COLO829 (cell line): ENCODE measurements around the gene RPAP2.
"Not testable (repeated sequence)": the region's sequence is repeated elsewhere in the genome, so short reads cannot be mapped to it uniquely, and the experiment has no call there.

Experiments used
- DNase-seq: peaks from one replicate; pipeline ENCODE4 v3.0.0; 2012; ENCODE audit warnings: low spot score

RPAP2 gene

DNA sequence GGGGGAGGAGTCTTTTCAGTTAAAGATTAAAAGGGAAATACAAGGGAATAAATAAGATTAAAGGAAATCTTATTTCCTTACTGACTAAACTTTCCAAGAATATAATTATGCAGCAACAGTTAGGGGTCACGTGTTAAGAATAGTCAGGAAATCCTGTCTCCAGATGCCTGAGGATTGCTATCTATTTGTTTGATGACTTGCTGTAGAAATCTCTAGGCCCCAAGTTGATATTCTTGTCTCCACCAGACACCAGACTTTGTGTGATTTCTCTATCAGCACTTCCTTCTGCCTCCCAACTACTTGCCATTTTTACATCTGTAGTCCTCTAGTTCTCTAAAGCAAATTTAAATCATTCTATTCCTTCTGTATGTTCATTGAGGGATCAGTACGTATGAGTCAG, 77.5 kb downstream of the RPAP2 start:
- DNase-seq = no peak

DNA sequence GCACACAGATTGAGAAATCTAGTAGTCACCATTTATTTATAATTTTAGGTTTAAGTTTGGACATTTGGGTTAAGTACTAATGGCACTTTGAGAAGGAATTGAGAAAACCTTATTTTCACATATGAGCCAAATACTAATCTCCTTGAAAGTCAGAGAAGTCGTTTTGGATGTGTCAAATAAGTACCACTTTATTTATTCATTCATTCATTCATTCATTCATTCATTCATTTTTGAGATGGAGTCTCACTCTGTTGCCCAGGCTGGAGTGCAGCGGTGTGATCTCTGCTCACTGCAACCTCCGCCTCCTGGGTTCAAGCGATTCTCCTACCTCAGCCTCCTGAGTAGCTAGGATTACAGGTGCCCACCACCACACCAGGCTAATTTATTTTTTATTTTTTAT, 79.1 kb downstream of the RPAP2 start:
- DNase-seq = not testable (repeated sequence)

DNA sequence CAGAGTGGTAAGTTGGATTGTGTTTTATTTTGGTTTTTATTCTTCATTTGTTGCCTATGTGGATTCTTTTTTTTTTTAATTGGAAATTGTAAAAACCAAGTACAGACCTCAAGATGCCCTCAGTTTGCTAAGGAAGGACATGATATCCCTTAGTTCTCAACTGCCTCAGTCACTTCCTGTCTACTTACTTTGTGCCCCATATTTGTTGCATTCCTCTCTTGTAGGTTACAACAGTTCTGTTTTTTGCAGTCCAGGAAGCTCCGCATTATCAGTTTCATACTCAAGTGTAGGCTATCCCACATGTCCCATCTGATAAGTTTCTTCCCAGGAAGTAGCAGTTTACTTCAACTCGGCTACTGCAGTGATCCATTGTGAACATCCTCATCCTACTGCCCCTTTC, 82.0 kb downstream of the RPAP2 start:
- DNase-seq = no peak

DNA sequence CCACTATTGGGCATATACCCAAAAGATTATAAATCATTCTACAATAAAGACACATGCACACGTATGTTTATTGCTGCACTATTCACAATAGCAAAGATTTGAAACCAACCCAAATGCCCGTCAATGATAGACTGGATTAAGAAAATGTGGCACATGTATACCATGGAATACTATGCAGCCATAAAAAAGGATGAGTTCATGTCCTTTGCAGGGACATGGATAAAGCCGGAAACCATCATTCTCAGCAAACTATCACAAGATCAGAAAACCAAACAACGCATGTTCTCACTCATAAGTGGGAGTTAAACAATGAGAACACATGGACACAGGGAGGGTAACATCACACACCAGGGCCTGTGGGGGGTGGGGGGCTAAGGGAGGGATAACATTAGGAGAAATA, 95.1 kb downstream of the RPAP2 start:
- DNase-seq = not testable (repeated sequence)

DNA sequence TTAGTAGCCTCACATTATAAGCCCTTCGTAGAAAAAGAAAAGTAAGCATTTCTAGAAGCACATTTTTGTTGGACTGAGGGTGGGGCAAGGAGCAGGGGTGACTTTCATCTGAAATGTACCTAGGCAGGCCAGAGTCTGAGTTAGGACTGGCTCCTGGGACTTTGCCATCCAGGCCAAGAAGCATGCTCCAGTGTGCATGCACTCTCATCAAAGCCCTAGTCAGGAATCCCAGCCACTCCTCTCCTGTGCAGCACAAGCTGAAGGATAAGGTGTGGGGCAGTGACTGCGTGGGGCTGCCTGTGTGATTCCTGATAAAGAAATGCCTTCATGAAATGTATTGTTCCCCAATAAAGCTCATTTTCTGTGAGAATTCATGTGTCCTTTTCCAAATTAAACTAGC, 99.7 kb downstream of the RPAP2 start:
- no peak for DNase-seq

DNA sequence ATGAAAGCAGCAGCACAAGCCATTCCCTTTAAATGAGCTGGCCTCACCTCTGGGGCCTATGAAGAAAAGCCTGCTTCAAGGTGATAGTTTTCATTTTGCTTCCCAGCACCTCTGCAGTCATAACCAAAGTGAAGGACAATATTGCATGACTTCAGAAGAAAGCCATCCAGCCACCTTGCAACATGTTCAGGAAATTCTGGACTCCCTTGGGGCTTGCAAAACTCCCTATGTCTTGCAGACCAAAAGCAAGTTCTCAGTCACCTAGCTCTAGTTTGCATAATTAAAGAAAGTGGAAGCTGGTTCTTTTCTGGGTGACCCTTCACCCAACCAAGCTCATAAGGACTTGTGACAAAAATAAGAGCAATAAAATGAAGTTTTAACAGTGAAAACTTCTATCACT, 100.2 kb downstream of the RPAP2 start:
- no peak for DNase-seq

DNA sequence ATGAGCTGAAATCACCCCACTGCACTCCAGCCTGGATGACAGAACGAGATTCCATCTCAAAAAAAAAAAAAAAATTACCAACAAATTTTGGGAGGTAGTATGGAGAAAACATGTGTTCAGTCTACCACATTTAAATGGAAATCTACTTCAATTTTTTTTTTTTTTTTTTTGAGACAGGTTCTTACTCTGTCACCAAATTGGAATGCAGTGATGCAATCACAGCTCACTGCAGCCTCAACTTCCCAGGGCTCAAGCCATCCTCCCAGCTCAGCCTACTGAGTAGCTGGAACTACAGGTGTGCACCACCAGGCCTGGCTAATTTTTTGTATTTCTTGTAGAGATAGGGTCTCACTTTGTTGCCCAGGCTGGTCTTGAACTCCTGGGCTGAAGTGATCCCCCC, 105.8 kb downstream of the RPAP2 start:
- no peak for DNase-seq

DNA sequence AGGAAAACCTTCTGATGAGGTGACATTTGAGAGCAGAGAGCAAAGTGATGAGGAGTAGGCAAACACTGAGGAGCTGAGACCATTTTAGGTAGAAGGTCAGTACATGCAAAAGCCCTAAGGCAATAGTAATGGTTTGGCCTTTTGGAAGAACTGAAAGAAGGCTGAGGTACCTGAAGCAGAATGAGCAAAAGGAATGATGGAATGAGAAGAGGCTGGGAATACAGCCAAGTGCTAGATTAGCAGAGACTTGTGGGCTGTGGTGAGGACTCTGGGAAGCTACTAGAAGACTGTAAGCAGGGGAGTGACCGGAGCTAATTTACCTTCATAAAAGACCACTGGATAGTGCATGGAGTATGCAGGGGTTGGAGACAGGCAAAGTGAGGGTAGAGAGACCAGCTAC, 110.0 kb downstream of the RPAP2 start:
- no peak for DNase-seq

DNA sequence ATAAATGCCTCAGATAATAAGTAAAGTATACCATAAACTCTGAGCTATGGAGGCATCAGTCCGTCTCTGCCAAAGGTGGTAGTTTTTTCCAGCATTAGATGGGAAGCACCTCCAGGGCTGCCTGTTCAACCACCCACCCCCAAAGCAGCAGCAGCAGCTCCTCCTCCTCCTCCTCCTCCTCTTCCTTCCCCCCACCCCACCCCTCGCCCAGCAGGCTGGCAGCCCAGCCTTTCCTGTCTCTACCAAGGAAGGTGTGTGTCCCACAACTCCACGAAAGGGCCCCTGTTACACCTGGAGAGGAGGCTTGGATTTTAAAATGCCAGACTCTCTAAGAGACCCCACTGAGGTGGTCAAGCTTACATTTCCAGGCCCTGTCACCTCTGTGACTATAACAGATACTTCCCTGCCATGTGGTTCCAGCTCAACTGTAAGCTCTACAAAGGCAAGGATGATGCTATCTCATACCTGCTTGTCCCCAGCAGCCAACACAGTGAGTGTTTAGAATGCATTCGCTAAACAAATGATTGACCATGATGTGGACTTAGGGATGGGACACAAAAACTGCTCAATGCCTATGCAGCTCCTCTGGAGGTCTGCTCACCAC, 111.2 kb downstream of the RPAP2 start:
- no peak for DNase-seq

DNA sequence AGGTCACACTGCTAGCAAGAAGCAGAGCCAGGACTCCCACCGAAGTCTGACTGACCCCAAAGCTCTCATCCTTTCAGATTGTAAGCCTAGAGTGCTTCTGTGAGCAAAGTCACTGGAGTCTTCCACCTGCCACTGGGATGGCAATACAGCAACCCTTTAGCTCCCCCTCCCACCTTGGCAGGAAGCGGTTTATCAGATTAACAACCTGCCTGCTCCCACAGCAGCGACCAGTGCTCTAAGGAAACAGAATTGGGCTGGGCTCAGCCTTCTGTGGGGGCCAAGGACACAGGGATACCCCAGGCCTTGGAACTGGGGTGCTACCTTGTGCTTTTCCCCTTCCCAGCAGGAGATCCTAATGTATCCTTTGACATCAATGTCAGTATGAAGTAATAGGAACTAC, 111.8 kb downstream of the RPAP2 start:
- DNase-seq = no peak

DNA sequence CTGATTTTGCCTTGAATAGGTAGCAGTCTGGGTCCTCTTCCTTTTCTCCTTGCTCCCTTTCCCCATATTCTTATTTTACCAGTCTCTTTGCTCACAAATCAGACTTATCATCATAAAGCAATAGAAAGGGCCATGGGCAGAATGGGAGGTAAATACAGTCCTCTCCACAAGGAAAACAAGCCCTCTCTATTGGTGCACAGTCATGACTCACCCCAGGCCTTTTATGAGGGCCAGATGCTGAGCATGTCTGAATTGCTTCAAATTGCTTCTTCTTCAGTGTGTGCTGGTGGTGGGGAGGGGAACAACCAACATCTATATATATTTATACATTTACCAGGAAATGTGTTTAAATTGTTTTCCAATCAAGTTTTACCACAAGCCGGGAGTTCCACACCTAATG, 112.7 kb downstream of the RPAP2 start:
- no peak for DNase-seq

DNA sequence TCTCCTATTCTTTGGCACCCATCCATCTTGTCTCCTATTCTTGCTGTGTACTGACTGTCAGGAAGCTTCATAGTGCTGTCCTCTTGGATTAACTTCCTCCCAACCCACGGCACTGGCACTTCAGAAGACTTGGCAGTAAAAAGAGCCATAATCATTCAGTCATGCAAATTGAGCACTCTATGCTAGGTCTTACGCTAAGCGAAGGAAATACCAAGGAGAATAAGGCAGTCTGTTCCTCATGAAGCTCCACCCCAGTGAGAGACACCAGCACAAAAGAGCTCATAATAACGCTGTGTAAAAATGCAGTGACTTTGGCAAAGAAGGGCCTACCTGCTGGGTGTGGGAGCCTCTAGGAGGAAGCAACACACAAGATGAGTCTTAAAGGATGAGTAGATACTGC, 120.8 kb downstream of the RPAP2 start:
- no peak for DNase-seq

DNA sequence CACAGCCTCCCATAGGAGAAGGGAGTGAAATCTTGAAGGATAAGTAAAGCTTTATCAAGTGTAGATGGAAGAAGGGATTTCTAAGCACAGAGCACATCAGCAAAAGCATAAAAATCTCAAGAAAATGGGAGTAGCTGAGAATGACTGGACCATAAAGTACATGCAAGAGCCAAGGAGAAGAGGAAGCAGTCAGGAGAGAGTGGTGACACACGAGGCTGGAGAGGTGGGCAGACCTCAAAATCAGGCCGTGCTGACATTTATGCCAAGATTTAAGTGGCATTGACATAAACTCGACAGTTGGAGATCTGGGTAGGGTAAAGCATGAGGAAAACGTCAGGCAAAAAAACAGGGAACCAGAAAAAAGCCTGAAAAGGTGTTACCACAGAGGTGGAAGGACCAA, 125.5 kb downstream of the RPAP2 start:
- no peak for DNase-seq

DNA sequence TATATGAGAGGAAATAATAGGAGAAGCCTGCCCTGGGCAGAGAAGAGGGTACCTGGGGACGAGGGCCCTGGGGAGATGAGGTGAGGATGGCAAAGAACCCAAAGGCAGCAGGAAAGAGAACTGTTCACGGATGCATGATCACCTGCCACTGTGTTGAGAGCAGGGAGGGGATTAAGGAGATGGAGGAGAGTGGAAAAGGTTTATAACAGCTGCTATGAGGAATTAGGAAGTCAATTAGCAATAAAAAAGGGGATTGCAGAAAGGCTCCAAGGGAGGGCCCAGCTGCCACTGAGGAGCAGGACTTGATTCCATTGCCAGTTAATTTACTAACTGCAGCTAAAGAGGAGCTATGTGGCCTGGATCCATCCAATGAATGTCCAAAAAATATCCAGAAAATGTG, 126.8 kb downstream of the RPAP2 start:
- no peak for DNase-seq

DNA sequence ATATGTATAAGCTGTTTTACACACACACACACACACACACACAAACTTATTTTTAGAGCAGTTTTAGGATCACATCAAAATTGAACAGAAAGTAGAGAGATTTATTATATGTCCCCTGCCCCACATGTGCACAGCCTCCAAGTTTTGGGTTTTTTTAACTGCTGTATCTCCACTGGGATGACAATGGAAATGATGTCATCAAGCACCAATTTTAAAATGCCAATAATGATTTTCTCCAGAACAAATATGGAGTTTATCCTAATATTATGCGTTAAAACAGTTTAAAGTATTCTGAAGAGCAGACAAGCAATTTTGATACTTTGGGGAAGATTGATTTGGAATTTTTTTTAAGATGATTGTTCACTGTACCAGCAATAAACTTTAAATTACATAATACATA, 131.2 kb downstream of the RPAP2 start:
- no peak for DNase-seq

DNA sequence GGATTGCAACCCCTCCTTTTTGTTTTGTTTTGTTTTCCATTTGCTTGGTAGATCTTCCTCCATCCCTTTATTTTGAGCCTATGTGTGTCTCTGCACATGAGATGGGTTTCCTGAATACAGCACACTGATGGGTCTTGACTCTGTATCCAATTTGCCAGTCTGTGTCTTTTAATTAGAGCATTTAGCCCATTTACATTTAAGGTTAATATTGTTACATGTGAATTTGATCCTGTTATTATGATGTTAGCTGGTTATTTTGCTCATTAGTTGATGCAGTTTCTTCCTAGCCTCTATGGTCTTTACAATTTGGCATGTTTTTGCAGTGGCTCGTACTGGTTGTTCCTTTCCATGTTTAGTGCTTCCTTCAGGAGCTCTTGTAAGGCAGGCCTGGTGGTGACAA, 135.7 kb downstream of the RPAP2 start:
- not testable (repeated sequence) for DNase-seq

DNA sequence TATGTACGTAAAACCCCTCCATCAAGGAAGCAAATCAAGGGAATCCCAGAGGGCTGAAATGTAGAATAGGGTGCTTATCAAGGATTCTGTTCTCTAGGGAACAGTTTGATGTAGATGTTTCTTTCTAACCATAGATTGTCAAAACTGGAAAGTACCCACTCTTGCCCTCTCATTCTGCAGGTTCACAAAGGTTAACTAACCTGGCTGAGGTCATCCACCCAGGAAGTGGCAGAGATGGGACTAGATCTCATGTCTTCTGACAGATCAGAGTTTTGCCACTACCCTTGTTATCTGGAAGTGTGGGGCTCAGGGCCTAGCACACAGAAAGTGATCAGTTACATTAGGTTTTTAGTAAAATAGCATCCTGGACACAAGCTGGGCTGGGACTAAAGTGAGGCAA, 140.4 kb downstream of the RPAP2 start:
- no peak for DNase-seq

DNA sequence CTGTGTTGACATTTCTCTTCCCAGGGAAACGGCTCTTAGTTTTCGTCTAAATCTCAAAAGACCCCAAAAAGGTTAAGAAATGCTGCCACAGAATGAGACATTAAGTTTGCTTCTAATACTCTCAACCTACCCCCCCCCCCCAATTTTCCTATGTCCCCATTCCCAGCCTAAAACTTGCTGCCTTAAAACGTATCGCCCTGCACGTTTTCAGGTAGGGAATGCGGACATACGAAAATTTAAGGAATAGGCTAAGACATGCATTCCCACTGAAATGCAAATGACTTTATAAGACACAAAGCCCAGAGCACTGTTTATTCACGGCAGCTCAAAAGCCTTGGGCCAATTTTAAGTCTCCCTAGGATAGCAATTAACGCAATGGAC, 142.4 kb downstream of the RPAP2 start:
- DNase-seq = no peak

DNA sequence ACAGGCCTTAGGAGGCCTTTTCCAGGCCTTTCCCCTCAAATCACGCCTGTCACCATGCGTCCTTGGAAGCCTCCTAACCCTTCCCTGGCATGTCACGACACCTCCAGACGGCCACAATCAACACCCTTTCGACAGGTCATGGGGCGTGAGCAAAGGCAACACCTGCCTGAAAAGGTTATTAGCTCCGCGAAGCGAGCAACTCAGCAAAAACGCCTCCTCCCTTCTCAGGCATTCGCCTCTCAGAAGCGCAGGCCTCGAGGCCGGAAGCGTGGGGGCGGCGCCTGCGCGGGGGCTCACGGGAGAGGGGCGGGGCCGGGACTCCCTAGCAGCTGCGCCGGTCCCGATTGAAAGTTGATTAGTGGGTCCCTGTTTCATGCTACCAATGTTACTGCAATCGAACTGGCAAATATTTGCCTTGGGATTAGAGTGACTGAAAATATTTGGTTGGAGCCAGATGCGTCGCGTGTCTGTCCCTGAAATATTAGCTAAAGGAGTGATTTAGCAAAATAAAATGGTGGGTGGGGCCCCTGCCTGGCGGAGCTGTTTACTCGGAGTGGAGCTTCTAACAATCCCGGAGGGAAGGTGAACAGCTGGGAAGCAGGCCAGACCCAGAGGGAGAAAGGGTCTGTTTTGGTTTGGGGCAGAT, 143.0 kb downstream of the RPAP2 start:
- DNase-seq = no peak

DNA sequence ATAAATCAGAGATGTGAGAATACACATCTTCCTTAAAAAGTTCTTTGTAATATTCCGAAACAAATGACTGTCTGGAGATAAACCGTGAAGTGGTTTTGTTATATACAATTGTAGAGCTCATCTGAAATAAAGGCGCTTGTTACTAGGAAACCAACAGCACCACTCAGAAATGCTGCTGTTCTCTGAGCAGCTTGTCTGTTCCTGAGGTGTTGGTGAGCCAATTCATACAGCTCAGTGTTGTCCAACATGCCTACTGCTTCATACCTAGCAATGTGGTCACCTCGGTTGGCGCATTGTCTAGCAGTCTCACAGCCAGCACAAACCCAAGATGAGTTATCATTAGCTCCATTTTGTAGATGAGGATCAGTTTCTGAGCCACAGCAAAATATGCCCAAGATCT, 143.5 kb downstream of the RPAP2 start:
- no peak for DNase-seq

DNA sequence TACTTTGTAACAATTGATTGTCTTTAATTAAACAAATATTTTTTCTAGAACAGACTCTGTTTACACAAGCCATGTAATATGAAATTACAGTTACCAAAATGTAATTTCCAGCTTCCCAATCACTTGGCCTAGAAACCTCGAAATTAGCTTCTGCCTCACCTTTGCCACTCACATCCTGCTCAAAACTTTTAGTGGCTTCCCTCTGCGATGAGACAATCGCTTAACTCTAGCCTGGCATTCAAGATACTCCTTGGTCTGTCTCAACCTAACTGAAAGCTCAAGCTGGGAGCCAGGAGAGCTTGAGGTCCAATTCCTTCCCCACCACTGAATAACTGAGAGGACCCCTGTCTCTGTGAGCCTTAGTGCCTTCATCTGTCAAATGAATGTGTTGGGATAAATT, 145.0 kb downstream of the RPAP2 start:
- DNase-seq = no peak

DNA sequence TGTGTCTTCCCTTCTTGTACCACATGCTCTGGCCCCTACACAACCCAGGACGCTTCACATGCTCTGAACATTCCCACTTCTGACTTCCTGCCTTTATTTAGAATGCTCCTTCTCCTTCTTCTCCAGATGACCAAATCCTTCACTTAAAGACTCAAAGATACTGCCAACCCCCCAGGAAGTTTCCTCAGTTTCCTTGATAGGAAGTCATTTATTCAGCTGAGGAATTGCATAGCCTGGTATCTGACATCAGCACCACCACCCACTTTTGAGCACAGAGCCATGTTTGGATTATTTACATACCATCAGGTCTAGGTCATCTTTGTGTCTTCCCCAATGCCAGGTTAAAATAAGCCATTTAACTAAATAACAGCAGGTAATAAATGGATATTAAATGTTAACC, 145.5 kb downstream of the RPAP2 start:
- no peak for DNase-seq

DNA sequence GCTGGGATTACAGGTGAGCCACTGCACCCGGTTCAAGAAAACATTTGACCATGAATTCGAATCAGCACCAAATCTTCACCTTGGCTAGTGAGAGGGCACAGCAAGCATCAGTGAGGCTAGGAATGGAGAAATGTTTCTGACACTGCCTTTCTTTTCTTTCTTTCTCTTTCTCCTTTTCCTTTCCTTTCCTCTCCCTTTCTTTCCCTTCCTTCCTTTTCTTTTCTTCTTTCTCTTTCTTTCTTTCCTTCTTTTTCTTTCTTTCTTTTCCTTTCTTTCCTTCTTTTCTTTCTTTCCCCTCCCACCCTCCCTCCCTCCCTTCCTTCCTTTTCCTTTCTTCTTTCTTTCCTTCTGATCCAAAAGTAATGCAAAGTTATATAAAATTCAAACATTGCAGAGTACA, 147.0 kb downstream of the RPAP2 start:
- DNase-seq = no peak

DNA sequence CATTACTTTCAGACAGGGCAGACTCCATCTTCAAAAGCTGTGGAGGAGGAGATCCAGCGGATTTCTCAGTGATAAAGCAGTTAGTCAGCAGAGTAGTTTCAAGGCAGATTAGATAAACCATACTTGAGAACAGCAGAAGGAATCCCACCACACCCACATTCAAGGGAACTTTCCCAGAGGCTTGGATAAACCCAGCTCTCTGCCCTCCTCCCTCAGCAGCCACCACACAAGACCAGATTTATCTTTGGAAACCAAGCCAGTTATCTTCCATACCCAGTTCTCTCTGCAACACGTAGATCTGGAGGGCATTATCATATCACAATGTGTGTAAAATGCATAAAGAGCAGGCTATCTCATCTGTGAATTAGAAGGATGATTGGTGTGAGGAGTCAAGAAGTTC, 147.7 kb downstream of the RPAP2 start:
- no peak for DNase-seq
